ENCODE data around the gene TTC27.
"Not testable (repeated sequence)": the region's sequence is repeated elsewhere in the genome, so short reads cannot be mapped to it uniquely, and the experiment has no call there.

TTC27 gene

GRCh38 chr2:32627814-32628579 is at the start of gene TTC27:
Gene TTC27, plus strand, starts transcription at chr2:32628050. Its CDS starts 243 bp downstream, at chr2:32628293.
- DNase-seq (ENCODE audit: low spot score) = peak; percentile 98

GRCh38 chr2:32591669-32592463 is 36.0 kb upstream of the TTC27 start:
- no peak for DNase-seq (ENCODE audit: low spot score)

DNA sequence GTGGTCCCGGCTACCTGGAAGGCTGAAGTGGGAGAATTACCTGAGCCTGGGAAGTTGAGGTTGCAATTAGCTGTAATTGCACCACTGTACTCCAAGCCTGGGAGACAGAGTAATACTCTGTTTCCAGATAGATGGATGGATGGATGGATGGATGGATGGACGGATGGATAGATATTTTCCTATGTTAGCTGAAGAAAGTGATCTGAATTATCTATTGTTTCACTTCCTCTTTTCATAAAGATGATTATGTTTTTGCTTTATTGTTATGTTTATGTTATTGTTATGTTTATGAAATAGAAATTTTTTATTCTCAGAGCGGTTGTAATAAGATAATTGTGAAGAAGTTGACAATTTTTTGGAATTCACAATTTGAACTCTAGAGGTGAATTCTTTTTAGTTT is 33.3 kb upstream of the TTC27 start:
- no peak for DNase-seq (ENCODE audit: low spot score)

GRCh38 chr2:32611366-32611765 is 16.5 kb upstream of the TTC27 start:
- DNase-seq (ENCODE audit: low spot score) = no peak

GRCh38 chr2:32611771-32612170 is 16.1 kb upstream of the TTC27 start:
- no peak for DNase-seq (ENCODE audit: low spot score)

DNA sequence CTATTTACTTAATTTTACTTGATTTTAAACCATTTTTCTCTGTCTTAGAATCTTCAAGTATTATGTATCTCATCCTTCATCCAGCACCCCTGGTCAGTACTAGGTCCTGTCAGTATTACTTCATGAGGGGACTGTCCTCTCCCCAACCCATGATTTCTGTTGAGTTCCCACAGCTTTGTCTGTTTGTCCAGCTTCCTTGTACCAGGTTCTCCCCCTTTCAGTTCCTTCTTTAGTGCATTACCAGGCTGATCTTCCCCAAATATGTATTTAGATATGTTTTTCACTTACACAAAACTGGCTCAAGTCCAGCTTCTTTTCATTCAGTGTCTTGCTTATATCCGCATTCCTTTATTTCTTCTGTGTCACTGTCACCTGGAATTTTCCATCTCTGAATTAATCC is 13.8 kb upstream of the TTC27 start:
- no peak for DNase-seq (ENCODE audit: low spot score)

DNA sequence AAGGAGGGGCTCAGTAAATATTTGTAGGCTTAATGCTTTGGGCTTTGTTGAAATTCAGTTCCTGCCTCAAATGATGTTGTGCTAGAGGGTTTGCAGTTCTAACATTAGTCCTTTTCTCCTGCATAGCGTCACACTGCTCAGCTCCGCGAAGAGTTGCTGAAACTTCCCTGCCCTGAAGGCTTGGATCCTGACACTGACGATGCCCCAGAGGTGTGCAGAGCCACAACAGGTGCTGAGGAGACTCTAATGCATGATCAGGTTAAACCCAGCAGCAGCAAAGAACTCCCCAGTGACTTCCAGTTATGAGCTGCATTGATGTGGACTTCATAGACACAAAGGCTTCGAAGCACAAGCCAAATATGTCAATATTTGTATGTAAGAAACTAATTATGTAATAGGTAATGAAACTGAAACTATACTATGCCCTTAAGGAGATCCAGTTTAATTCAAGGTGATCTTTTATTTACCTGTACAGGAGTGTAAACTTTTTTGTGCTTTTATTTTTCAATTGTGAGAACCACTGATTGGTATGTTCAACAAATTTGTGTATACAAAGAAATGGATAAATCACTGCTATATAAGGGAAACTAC is 10.2 kb upstream of the TTC27 start:
- DNase-seq (ENCODE audit: low spot score) = no peak

DNA sequence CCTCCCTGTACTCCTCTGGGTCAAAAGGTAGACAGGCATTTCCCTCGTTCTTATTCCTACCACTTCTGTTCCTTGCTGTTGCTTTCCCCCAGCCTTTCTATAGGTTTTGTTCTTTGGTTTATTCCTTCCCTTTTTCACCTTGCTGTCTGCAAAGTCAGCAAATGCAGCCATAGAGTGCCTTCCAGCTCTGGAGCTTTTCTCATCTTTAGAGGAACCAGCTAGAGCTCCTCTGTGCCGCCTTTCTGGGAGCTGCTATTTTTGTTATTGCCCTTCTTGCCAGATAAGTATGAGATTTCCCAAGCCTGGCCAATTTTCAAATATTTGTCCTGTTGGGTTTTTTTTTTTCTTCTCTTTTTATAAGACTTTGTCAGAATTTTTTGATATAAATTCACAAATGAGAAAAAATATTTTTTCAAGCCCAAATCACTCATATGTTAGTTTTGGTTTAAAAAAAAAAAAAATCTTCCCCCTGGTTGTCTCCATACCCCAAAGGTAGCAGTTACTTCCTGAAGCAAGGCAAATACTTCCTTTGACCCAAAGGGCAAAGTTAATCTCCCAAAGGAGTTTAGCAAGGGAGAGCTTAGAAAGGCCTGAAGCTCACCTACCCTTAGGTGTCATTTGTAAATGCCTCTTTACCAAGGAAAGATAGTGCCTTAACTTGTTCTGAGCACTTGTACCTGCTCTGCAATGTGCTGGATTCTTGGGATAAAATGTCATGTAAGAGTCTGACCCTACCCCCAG is 5.1 kb upstream of the TTC27 start:
- peak; percentile 13 for DNase-seq (ENCODE audit: low spot score)

DNA sequence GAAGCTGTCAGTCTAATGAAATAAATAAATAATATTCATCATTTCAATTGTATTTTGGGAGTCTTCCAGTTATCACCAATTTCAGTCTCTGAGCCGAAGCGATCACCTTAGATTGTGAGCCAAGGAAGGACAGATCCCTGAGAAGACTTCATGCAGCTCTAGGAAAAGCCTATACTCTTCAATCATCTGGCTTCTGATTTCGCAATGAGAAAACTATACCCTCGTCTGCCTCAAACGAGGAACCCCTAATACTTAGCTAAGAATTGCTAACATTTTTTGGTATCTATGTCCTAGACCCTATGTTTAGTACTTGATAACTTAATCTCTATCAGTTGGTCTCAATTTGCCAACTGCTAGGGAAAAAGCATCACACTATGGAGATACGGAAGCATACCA is 4.5 kb upstream of the TTC27 start:
- no peak for DNase-seq (ENCODE audit: low spot score)

GRCh38 chr2:32624812-32625211 is 3.0 kb upstream of the TTC27 start:
- no peak for DNase-seq (ENCODE audit: low spot score)

DNA sequence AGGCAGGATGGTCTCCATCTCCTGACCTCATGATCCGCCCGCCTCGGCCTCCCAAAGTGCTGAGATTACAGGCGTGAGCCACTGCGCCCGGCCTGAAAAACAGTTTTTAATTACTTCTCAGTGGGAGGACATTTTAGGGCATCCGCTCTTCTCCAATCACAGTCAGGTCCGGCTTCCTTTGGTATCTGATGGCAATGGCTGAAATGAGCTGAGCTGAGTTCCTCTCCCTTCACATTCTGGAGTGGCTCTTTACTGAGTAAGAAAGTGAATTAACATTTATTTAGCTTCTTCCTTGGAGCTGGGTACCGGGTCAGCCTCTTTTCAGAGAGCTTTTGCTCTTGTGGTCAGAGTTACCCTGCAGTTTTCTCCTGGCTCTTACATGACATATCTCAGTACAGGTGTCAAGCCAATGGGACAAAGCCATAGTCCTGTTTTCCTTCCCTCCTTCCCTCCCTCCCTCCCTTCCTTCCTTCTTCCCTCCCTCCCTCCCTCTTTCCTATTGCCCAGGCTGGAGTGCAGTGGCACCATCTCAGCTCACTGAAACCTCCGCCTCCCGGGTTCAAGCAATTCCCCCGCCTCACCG is 1.1 kb upstream of the TTC27 start:
- no peak for DNase-seq (ENCODE audit: low spot score)

GRCh38 chr2:32627441-32627813 is 423 bp upstream of the TTC27 start:
- peak; percentile 65 for DNase-seq (ENCODE audit: low spot score)

GRCh38 chr2:32632089-32632488 is 4.2 kb downstream of the TTC27 start:
- DNase-seq (ENCODE audit: low spot score) = no peak

GRCh38 chr2:32633040-32633439 is 5.2 kb downstream of the TTC27 start:
- no peak for DNase-seq (ENCODE audit: low spot score)

GRCh38 chr2:32638548-32638947 is 10.7 kb downstream of the TTC27 start:
- not testable (repeated sequence) for DNase-seq (ENCODE audit: low spot score)

DNA sequence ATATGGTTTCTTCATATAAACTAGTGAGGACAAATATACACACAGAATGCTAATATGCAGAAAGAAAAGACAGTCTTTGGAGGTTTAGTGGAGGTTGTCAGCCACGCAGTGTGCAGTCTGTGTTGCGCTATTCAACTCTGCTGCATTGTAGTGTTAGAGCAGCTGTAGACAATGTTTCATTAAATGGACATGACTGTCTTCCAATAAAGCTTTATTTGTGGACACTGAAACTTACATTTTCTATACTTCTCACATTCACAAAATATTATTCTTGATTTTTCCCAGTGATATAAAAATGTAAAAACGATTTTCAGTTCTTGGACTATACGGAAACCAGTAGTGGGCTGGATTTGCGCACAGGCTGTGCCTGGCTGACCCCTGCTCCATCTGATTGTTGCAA is 13.3 kb downstream of the TTC27 start:
- no peak for DNase-seq (ENCODE audit: low spot score)

- peak; percentile 69 for DNase-seq (ENCODE audit: low spot score)
These were observed 19.4 kb downstream of the TTC27 start for GRCh38 chr2:32647180-32647651.

DNA sequence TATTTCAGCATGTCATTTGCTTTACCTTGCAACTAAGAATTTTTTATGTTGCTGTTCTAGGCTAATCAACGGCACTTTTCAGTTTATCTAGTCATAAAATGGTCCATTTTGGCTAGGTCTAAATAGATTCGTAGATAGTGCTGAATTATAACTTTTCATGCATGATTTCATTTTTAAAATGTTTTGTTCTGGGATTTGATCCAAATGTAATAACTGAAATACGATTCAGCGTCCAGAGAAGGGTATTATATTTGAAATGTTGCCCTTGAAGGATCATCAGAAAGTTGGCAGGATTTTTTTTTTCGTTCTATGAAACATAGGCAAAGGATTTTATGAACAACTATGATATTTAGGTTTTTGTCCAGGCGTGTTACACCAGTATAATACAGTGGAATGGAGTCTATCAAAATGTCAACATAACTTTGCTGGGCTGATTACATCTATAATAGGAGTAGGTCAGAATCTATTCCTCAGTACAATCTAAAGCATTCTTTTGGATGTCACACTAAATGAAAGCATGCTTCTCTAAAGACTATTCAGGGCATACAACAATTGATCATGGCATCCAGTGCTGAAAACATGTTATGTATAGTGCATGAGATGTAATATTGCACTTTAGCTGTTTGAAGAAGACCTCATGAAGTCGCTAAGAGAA is 24.8 kb downstream of the TTC27 start:
- DNase-seq (ENCODE audit: low spot score) = peak; percentile 19

- DNase-seq (ENCODE audit: low spot score) = no peak
These were observed 28.2 kb downstream of the TTC27 start for GRCh38 chr2:32656069-32656468.

GRCh38 chr2:32663864-32664263 is 36.0 kb downstream of the TTC27 start:
- DNase-seq (ENCODE audit: low spot score) = no peak

DNA sequence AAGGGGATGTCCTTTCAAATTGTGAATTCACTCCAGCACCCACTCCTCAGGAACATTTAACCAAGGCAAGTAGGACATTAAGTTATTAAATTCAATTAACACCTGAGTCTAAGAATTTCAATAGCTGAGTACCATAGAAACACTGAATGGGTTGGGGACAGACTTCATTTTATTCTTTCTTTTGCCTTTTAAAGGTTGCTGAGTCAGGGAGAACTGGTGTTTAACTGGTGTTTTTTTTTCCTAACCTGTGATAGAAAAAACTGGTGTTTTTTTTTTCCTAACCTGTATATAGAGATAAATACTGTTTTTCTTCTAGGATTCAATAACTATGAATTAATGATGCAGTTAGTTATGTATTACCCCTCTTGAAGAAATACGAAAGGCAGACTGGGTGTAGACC is 38.9 kb downstream of the TTC27 start:
- no peak for DNase-seq (ENCODE audit: low spot score)

Measured in GM03348 (cell line).